ENCODE results near the gene GTF2A2.
A peak's percentile ranks its signal among the peaks of the same experiment; 100 is the strongest.
"Not testable (repeated sequence)": the region's sequence is repeated elsewhere in the genome, so short reads cannot be mapped to it uniquely, and the experiment has no call there.

Gene GTF2A2, protein sequence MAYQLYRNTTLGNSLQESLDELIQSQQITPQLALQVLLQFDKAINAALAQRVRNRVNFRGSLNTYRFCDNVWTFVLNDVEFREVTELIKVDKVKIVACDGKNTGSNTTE

DNA sequence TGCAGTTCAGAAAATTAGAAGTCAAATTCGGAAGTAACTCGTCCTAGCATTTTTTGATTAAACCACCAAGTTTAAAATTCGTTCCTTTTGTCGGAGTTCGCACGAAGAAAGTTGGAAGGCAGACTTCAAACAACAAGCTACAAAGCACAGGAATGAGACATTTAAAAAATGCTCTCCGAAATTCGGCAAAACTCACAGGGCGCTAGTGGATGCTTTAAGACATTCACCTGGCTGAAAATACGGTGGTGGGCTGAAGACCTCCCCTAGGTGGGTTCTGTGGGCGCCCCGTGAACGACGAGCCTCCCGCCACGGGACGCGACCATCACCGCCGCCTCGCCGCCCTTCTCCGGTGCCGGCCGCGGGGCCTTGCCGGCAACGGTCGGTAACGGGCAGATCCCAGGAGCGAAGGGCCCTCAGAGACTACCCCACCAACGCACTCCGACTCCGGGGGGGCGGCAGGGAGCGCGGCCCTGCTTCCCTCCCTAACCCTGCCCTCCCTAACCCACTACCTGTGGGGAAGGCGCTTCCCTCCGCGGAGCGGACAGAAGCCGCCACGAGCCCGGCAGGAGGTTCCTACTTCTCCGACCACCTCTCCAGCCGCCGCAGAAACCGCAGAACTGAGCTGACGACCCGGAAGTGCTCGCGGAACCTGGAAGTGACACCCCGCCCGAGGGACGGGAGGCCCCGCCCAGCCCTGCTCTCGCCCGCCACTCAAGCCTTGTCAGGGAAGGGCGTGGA lies at the start of gene GTF2A2:
TSS of gene GTF2A2 (minus strand) at position 619 of the 738 bp plus-strand sequence. CDS start 5,238 bp downstream, outside the sequence.
- ATAC-seq, result peak; percentile 100
- H3K9me3 Mint-ChIP-seq, result no peaks in the 10 kb centered on the region
- no peak within 1 kb of the TSS for H3K4me3 Mint-ChIP-seq
- no peaks in the 10 kb centered on the region for H3K27me3 Mint-ChIP-seq
- peak within 1 kb of the TSS; percentile 93 to 98 for H3K27ac Mint-ChIP-seq
- DNase-seq, result peak; percentile 90 to 95
- H3K4me1 Mint-ChIP-seq, result peaks cover 6% of the 10 kb centered on the region

DNA sequence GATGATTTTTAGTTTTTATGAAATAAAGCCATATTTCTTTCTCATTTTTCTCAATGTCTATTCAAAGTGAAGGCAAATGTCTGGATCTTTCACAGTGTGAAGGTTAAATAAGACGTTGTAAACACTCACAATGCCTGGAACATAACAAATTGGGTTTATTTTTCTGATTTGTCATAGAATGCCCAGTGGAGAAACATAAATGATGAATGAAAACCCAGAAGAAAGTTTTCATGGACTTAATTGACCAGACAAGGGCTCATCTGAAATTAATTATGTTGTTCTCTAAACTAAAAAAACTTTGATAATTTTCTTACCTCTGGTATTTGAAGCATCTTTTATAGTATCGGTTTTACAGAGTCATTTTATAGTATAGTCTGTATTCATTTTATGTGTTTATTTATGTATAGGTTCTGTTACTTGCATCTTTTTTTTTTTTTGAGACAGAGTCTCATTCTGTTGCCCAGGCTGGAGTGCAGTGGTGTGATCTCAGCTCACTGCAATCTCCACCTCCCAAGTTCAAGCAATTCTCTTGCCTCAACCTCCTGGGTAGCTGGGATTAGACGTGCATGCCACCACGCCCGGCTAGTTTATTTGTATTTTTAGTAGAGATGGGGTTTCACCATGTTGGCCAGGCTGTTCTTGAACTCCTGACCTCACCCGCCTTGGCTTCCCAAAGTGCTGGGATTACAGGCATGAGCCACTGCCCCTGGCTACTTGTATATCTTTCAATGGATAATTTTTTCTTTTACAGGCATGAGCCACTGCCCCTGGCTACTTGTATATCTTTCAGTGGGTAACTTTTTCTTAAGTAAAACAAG lies 46.9 kb upstream of the GTF2A2 start:
- DNase-seq (no peak), ATAC-seq (no peak)
- H3K27ac Mint-ChIP-seq, result no peak overlapping the region
- peaks cover 0 to 4% of the 10 kb centered on the region in 2 donors for H3K9me3 Mint-ChIP-seq
- no peaks in the 10 kb centered on the region for H3K4me1 Mint-ChIP-seq
- H3K27me3 Mint-ChIP-seq, result no peaks in the 10 kb centered on the region
- no peak overlapping the region for H3K4me3 Mint-ChIP-seq

DNA sequence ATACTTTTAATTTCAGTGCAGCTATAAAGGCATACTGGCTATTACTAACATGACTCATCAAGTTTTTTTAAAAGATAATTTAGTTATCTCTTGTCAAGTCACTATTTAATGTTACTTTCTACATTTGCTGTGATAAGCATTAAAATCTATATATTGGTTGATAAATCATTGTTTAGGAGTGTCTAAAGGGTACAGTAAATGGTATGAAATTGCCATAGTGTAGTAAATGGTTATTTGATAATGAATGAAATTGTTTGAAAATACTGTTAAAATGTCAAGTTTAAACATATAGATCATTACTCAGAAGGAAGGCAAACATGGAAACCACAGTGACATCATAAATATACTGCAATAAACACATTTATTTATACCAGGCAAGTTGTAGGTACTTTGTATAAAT lies 45.0 kb upstream of the GTF2A2 start:
- no peaks in the 10 kb centered on the region for H3K9me3 Mint-ChIP-seq
- ATAC-seq (no peak), DNase-seq (no peak)

GRCh38 chr15:59701880-59702279 lies 44.6 kb upstream of the GTF2A2 start:
- no peaks in the 10 kb centered on the region for H3K9me3 Mint-ChIP-seq
- H3K27me3 Mint-ChIP-seq, result no peaks in the 10 kb centered on the region
- no peak overlapping the region for H3K27ac Mint-ChIP-seq
- DNase-seq, result no peak
- H3K4me3 Mint-ChIP-seq, result no peak overlapping the region
- H3K4me1 Mint-ChIP-seq, result no peaks in the 10 kb centered on the region
- no peak for ATAC-seq

More for the DNA sequence above, 45.0 kb upstream of the GTF2A2 start:
- Mint-ChIP-seq H3K27ac (no peak overlapping the region), H3K4me3 (no peak overlapping the region), H3K4me1 (no peaks in the 10 kb centered on the region), H3K27me3 (no peaks in the 10 kb centered on the region)

DNA sequence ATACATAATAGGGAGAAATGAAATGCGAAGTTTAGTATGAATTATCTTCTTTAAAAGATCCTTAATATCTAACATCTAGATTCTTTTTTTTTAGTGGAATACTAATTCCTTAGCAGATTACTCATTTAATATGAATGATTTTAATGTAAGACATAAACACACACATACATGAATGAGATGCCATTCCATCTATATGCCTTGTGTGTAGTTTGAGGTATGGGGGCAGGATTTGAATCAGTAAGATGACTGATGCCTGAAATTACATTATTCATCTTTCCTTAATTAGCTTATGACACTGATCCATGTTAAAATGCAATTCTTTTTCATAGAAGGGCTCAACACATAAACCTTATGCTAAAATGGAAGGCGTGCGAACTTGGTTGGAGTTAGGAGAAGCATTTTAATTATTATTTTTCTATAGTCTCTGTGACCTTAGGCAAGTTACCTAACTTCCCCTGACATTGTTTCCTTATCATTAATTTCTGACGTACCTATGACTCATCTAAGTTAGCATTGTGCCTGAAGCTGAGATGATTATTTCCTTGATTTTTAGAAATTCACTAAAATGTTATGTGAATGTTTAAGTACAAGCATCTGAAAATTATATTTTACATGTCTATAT lies 42.6 kb upstream of the GTF2A2 start:
- H3K4me3 Mint-ChIP-seq, result no peak overlapping the region
- H3K4me1 Mint-ChIP-seq, result no peaks in the 10 kb centered on the region
- no peaks in the 10 kb centered on the region for H3K9me3 Mint-ChIP-seq
- no peak for DNase-seq
- no peak for ATAC-seq
- no peak overlapping the region for H3K27ac Mint-ChIP-seq
- H3K27me3 Mint-ChIP-seq, result no peaks in the 10 kb centered on the region

- ATAC-seq, H3K4me3 Mint-ChIP-seq, H3K27me3 Mint-ChIP-seq, H3K27ac Mint-ChIP-seq, H3K9me3 Mint-ChIP-seq, H3K4me1 Mint-ChIP-seq, DNase-seq: not testable (repeated sequence)
Observed at GRCh38 chr15:59698065-59698464, 40.8 kb upstream of the GTF2A2 start.

GRCh38 chr15:59696332-59696731 lies 39.0 kb upstream of the GTF2A2 start:
- Mint-ChIP-seq H3K4me3 (no peak overlapping the region), H3K9me3 (no peaks in the 10 kb centered on the region), H3K27me3 (no peaks in the 10 kb centered on the region), H3K27ac (no peak overlapping the region), H3K4me1 (no peaks in the 10 kb centered on the region)
- DNase-seq (no peak), ATAC-seq (no peak)

- ATAC-seq (no peak), DNase-seq (no peak)
- no peak overlapping the region for H3K4me3 Mint-ChIP-seq
- H3K4me1 Mint-ChIP-seq, result peaks cover 9% of the 10 kb centered on the region
- no peaks in the 10 kb centered on the region for H3K27me3 Mint-ChIP-seq
- H3K9me3 Mint-ChIP-seq, result no peaks in the 10 kb centered on the region
- peak overlapping the region in 1 of 2 donors; percentile 16 for H3K27ac Mint-ChIP-seq
Observed at GRCh38 chr15:59694779-59695178, 37.5 kb upstream of the GTF2A2 start.

DNA sequence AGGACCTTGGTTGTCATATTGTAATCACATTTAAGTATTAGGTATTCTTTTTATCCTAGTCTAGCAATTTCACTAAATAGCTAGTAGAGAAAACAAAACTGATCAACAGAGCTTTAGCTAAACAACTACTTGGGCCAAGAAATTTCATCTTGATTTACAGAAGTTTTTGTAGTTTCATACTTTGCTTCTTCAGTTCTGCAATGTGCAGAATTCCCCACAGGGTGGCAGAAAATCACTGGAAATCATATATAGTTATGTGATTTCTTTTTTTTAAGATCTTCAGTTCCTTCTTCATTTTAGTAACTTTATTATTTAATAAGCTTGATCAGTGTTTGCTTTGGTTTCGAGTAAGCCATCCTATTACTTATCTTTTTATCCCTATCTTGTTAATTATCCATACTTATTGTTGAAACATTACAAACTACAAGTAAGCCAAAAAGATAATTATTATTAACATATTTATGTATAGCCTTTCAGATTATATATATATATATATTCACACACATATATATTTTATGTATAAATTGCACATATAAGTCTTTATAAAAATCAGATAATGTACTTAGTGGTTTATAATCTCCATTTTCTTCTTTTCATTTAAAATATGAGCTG lies 34.0 kb upstream of the GTF2A2 start:
- Mint-ChIP-seq H3K27ac (no peak overlapping the region), H3K9me3 (no peaks in the 10 kb centered on the region), H3K27me3 (no peaks in the 10 kb centered on the region), H3K4me3 (no peak overlapping the region), H3K4me1 (peaks cover 25% of the 10 kb centered on the region)
- ATAC-seq (no peak), DNase-seq (peak; percentile 15 to 29)

- no peaks in the 10 kb centered on the region for H3K27me3 Mint-ChIP-seq
- peaks cover 38% of the 10 kb centered on the region for H3K4me1 Mint-ChIP-seq
- H3K27ac Mint-ChIP-seq, result peak overlapping the region; percentile 97 to 99
- ATAC-seq, result no peak
- peak overlapping the region; percentile 87 for H3K4me3 Mint-ChIP-seq
- peak; percentile 39 to 61 for DNase-seq
- H3K9me3 Mint-ChIP-seq, result no peaks in the 10 kb centered on the region
Observed at GRCh38 chr15:59689626-59690236, 32.4 kb upstream of the GTF2A2 start.

DNA sequence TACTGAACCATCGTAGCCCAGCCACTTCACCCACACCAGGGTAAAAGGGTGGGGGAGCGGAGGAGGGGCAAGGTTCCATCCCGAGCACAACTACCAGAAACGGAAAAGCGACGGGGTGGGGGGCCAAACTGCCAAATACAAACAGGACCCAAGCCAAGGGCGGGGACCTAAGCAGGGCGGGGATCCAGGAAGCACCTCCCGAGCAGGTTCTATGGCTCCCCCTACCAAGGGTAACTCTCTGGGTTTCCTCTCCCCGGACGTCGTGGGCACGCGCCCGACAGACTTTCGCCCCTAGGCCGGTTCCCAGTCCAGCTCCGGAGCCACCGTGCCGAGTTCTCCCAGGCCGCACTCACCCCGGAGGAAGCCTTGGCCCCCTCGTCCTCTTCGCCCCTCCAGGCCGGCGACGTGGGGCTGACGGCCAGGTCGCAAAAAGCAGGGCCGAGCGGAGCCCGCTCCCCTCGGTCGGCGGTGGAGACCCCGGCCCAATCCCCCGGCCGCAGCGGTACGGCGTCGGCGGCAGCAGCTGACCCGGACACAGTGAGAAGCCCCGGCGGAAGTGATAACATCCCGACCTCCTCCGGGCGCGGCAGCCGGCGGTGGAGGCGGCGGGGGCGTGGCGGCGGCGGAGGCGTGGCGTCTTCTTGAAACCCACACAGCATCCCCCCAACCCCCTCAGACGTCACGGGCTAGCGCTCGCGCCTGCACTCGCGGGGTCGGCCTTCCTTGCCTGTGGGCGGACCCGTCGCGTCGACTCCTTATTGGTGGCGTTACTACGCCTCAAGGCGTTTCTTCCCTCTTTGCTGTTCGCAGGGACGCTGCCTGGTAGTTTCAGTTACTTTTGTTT lies 31.7 kb upstream of the GTF2A2 start, which contains the start of gene BNIP2:
TSS of gene BNIP2 (minus strand) at position 539 of the 844 bp plus-strand sequence. CDS start 6,863 bp downstream, outside the sequence.
- ATAC-seq, result peak; percentile 92
- peak within 1 kb of the TSS; percentile 99 for H3K27ac Mint-ChIP-seq
- peak; percentile 98 for DNase-seq
- H3K4me3 Mint-ChIP-seq, result peak within 1 kb of the TSS; percentile 87
- H3K27me3 Mint-ChIP-seq, result no peaks in the 10 kb centered on the region
- no peaks in the 10 kb centered on the region for H3K9me3 Mint-ChIP-seq
- peaks cover 38% of the 10 kb centered on the region for H3K4me1 Mint-ChIP-seq

GRCh38 chr15:59688423-59688781 lies 31.1 kb upstream of the GTF2A2 start:
- DNase-seq (peak in 1 of 2 donors; percentile 34), ATAC-seq (peak; percentile 7)
- H3K27me3 Mint-ChIP-seq, result no peaks in the 10 kb centered on the region
- H3K27ac Mint-ChIP-seq, result peak overlapping the region; percentile 99
- H3K4me3 Mint-ChIP-seq, result peak overlapping the region; percentile 87
- H3K9me3 Mint-ChIP-seq, result no peaks in the 10 kb centered on the region
- peaks cover 39% of the 10 kb centered on the region for H3K4me1 Mint-ChIP-seq

DNA sequence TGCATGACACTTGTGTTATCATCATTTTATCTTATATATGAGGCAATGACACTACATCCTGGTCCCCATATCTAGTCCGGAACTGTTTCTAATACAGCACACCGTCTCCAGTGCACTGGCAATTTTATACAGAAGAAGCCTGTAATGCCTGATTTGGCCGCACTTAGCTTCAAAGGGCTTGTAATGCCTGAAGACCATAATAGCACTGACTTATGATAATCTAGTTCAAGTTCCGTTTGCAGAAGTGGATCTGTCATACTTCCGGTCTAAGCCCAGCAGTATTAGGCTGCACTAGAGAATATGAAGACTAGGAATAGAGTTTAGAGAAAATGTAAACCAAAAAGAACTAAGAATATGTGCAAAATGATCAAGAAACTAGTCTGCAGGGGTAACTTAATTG lies 30.5 kb upstream of the GTF2A2 start:
- H3K9me3 Mint-ChIP-seq, result no peaks in the 10 kb centered on the region
- peaks cover 44% of the 10 kb centered on the region for H3K4me1 Mint-ChIP-seq
- DNase-seq, result peak in 1 of 2 donors; percentile 27
- no peaks in the 10 kb centered on the region for H3K27me3 Mint-ChIP-seq
- H3K4me3 Mint-ChIP-seq, result peak overlapping the region; percentile 87
- H3K27ac Mint-ChIP-seq, result peak overlapping the region; percentile 99
- peak; percentile 38 for ATAC-seq

GRCh38 chr15:59686389-59686788 lies 29.1 kb upstream of the GTF2A2 start:
- DNase-seq, result no peak
- Mint-ChIP-seq H3K27me3 (no peaks in the 10 kb centered on the region), H3K4me3 (peak overlapping the region; percentile 64), H3K9me3 (no peaks in the 10 kb centered on the region), H3K27ac (peak overlapping the region; percentile 27 to 33), H3K4me1 (peaks cover 44% of the 10 kb centered on the region)
- ATAC-seq, result no peak

All from stimulated activated naive CD8-positive, alpha-beta T cell treated with anti-CD3 and anti-CD28 coated beads, Interleukin-15, amount 100 ng/mL, for 72 hours (primary cell).